GM19193 (cell line): ENCODE data around the gene SLC22A6.

Source experiments
- POLR2A ChIP-seq: IDR thresholded peaks from 4 replicates; pipeline ENCODE4 v1.6.1; 2011; ENCODE audit not compliant: insufficient read depth, insufficient read length; ENCODE audit errors: extremely low read depth

SLC22A6 gene

GRCh38 chr11:62959422-62959980 is 25.3 kb downstream of the SLC22A6 start:
- no peak for TF ChIP-seq POLR2A

GRCh38 chr11:62958547-62959421 is 26.0 kb downstream of the SLC22A6 start:
- no peak for TF ChIP-seq POLR2A

- no peak for TF ChIP-seq POLR2A
These were observed 27.6 kb downstream of the SLC22A6 start for GRCh38 chr11:62957147-62957546.

- no peak for TF ChIP-seq POLR2A
These were observed 30.3 kb downstream of the SLC22A6 start for GRCh38 chr11:62954478-62954877.

- no peak for TF ChIP-seq POLR2A
These were observed 31.0 kb downstream of the SLC22A6 start for GRCh38 chr11:62953811-62954210.

- no peak for TF ChIP-seq POLR2A
These were observed 35.9 kb downstream of the SLC22A6 start for GRCh38 chr11:62948765-62949320.

GRCh38 chr11:62934496-62934785 is 50.3 kb downstream of the SLC22A6 start:
- TF ChIP-seq POLR2A = no peak

GRCh38 chr11:62933750-62934495 is 50.8 kb downstream of the SLC22A6 start:
- TF ChIP-seq POLR2A = no peak

GRCh38 chr11:62933285-62933684 is 51.5 kb downstream of the SLC22A6 start:
- no peak for TF ChIP-seq POLR2A

GRCh38 chr11:62931499-62932278 is 53.1 kb downstream of the SLC22A6 start:
- TF ChIP-seq POLR2A = no peak

- TF ChIP-seq POLR2A = no peak
These were observed 54.1 kb downstream of the SLC22A6 start for GRCh38 chr11:62930666-62931065.

- no peak for TF ChIP-seq POLR2A
These were observed 54.6 kb downstream of the SLC22A6 start for GRCh38 chr11:62930157-62930556.

GRCh38 chr11:62928011-62928410 is 56.8 kb downstream of the SLC22A6 start:
- TF ChIP-seq POLR2A = no peak

- TF ChIP-seq POLR2A = no peak
These were observed 57.9 kb downstream of the SLC22A6 start for GRCh38 chr11:62926680-62927455.
